ENCODE results near the gene SMIM41.

DNA sequence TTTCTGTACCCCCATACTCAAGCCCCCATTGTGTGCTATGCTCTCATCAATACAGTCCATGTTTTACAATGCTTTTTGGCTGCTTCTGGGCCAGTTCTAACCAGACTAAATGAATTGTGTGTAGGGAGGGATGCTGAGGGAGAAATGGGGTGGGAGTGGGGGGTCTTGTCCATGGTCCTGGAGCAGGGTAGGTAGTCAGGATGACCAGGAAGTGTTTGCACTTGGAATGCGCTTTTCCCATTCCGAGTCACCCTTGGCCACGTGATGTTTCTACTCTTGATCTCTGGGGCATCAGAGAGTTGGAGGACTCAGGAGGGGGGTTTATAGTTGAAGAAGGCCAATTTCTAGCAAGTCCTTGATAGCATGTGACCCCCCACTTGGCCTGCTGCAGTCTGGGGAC lies 1.2 kb upstream of the SMIM41 start:
- TF ChIP-seq, protein P1, sequence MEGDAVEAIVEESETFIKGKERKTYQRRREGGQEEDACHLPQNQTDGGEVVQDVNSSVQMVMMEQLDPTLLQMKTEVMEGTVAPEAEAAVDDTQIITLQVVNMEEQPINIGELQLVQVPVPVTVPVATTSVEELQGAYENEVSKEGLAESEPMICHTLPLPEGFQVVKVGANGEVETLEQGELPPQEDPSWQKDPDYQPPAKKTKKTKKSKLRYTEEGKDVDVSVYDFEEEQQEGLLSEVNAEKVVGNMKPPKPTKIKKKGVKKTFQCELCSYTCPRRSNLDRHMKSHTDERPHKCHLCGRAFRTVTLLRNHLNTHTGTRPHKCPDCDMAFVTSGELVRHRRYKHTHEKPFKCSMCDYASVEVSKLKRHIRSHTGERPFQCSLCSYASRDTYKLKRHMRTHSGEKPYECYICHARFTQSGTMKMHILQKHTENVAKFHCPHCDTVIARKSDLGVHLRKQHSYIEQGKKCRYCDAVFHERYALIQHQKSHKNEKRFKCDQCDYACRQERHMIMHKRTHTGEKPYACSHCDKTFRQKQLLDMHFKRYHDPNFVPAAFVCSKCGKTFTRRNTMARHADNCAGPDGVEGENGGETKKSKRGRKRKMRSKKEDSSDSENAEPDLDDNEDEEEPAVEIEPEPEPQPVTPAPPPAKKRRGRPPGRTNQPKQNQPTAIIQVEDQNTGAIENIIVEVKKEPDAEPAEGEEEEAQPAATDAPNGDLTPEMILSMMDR (IDR thresholded peaks at IDR 0.05; ENCODE audit: low read length), result no peak
- no peak for TF ChIP-seq EZH2phosphoT487 (IDR thresholded peaks at IDR 0.05; ENCODE audit: low read length)
